ENCODE results near the gene FCHSD2. TPM values are rescaled to one million over a fixed set of nuclear protein-coding genes. Genes with fewer than 3 reads are reported as not detected.

Gene FCHSD2
- total and polyA plus RNA-seq, 2 of the 8 experiments (the other 6 are each of a cell fraction or from before 2014, with no cell fraction given), result 4.1 to 7.8 TPM

GRCh38 chr11:72802822-72803221 lies 339.3 kb downstream of the FCHSD2 start (continued):
- TF ChIP-seq, protein P1, sequence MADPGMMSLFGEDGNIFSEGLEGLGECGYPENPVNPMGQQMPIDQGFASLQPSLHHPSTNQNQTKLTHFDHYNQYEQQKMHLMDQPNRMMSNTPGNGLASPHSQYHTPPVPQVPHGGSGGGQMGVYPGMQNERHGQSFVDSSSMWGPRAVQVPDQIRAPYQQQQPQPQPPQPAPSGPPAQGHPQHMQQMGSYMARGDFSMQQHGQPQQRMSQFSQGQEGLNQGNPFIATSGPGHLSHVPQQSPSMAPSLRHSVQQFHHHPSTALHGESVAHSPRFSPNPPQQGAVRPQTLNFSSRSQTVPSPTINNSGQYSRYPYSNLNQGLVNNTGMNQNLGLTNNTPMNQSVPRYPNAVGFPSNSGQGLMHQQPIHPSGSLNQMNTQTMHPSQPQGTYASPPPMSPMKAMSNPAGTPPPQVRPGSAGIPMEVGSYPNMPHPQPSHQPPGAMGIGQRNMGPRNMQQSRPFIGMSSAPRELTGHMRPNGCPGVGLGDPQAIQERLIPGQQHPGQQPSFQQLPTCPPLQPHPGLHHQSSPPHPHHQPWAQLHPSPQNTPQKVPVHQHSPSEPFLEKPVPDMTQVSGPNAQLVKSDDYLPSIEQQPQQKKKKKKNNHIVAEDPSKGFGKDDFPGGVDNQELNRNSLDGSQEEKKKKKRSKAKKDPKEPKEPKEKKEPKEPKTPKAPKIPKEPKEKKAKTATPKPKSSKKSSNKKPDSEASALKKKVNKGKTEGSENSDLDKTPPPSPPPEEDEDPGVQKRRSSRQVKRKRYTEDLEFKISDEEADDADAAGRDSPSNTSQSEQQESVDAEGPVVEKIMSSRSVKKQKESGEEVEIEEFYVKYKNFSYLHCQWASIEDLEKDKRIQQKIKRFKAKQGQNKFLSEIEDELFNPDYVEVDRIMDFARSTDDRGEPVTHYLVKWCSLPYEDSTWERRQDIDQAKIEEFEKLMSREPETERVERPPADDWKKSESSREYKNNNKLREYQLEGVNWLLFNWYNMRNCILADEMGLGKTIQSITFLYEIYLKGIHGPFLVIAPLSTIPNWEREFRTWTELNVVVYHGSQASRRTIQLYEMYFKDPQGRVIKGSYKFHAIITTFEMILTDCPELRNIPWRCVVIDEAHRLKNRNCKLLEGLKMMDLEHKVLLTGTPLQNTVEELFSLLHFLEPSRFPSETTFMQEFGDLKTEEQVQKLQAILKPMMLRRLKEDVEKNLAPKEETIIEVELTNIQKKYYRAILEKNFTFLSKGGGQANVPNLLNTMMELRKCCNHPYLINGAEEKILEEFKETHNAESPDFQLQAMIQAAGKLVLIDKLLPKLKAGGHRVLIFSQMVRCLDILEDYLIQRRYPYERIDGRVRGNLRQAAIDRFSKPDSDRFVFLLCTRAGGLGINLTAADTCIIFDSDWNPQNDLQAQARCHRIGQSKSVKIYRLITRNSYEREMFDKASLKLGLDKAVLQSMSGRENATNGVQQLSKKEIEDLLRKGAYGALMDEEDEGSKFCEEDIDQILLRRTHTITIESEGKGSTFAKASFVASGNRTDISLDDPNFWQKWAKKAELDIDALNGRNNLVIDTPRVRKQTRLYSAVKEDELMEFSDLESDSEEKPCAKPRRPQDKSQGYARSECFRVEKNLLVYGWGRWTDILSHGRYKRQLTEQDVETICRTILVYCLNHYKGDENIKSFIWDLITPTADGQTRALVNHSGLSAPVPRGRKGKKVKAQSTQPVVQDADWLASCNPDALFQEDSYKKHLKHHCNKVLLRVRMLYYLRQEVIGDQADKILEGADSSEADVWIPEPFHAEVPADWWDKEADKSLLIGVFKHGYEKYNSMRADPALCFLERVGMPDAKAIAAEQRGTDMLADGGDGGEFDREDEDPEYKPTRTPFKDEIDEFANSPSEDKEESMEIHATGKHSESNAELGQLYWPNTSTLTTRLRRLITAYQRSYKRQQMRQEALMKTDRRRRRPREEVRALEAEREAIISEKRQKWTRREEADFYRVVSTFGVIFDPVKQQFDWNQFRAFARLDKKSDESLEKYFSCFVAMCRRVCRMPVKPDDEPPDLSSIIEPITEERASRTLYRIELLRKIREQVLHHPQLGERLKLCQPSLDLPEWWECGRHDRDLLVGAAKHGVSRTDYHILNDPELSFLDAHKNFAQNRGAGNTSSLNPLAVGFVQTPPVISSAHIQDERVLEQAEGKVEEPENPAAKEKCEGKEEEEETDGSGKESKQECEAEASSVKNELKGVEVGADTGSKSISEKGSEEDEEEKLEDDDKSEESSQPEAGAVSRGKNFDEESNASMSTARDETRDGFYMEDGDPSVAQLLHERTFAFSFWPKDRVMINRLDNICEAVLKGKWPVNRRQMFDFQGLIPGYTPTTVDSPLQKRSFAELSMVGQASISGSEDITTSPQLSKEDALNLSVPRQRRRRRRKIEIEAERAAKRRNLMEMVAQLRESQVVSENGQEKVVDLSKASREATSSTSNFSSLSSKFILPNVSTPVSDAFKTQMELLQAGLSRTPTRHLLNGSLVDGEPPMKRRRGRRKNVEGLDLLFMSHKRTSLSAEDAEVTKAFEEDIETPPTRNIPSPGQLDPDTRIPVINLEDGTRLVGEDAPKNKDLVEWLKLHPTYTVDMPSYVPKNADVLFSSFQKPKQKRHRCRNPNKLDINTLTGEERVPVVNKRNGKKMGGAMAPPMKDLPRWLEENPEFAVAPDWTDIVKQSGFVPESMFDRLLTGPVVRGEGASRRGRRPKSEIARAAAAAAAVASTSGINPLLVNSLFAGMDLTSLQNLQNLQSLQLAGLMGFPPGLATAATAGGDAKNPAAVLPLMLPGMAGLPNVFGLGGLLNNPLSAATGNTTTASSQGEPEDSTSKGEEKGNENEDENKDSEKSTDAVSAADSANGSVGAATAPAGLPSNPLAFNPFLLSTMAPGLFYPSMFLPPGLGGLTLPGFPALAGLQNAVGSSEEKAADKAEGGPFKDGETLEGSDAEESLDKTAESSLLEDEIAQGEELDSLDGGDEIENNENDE (IDR thresholded peaks at IDR 0.05; ENCODE audit: insufficient replicate concordance, low read length), result no peak
- TF ChIP-seq SP4 (IDR thresholded peaks at IDR 0.05; ENCODE audit: low read length) (no peak), POLR2AphosphoS5 (IDR thresholded peaks at IDR 0.05; ENCODE audit: low read depth, low read length) (no peak), RAD21 (IDR thresholded peaks at IDR 0.05 in 1 of 2, conservative IDR thresholded peaks at IDR 0.05 in 1 of 2; ENCODE audit: low read depth in 2 of 2, low read length in 2 of 2) (no peak), TAF7 (optimal IDR thresholded peaks at IDR 0.05; ENCODE audit: borderline replicate concordance, low read depth, low read length) (no peak), POLR2A (IDR thresholded peaks at IDR 0.05; ENCODE audit: control extremely low read depth in 1 of 2, low read depth in 2 of 2, low read length in 2 of 2) (no peak), KDM1A (IDR thresholded peaks at IDR 0.05; ENCODE audit: borderline replicate concordance, low read length) (no peak), SIN3A (conservative IDR thresholded peaks at IDR 0.05 in 1 of 2, IDR thresholded peaks at IDR 0.05 in 1 of 2; ENCODE audit: low read depth in 1 of 2, low read length in 2 of 2) (no peak)
- TF ChIP-seq, protein P2, sequence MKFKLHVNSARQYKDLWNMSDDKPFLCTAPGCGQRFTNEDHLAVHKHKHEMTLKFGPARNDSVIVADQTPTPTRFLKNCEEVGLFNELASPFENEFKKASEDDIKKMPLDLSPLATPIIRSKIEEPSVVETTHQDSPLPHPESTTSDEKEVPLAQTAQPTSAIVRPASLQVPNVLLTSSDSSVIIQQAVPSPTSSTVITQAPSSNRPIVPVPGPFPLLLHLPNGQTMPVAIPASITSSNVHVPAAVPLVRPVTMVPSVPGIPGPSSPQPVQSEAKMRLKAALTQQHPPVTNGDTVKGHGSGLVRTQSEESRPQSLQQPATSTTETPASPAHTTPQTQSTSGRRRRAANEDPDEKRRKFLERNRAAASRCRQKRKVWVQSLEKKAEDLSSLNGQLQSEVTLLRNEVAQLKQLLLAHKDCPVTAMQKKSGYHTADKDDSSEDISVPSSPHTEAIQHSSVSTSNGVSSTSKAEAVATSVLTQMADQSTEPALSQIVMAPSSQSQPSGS (IDR thresholded peaks at IDR 0.05; ENCODE audit: low read length), result no peak
